GM21367 (cell line): ENCODE measurements around the gene RANBP3.

Experiments
- ATAC-seq: cut with Tn5 transposase; IDR thresholded peaks from one replicate; pipeline ENCODE4 v1.9.1; 2021; ENCODE audit not compliant: unreplicated experiment

Gene RANBP3

DNA sequence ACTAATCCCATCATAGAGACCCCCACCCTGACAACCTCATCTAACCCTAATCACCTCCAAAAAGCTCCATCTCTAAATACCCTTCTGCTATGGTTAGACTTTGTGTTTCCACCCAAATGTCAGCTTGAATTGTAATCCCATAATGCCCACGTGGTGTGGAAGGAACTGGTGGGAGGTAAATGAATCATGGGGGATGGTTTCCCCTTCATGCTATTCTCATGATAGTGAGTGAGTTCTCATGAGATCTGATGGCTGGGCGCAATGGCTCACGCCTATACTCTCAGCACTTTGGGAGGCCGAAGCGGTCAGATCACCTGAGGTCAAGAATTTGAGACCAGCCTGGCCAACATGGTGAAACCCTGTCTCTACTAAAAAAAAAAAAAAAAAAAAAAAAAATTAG, 70.7 kb downstream of the RANBP3 start:
- no peak for ATAC-seq

DNA sequence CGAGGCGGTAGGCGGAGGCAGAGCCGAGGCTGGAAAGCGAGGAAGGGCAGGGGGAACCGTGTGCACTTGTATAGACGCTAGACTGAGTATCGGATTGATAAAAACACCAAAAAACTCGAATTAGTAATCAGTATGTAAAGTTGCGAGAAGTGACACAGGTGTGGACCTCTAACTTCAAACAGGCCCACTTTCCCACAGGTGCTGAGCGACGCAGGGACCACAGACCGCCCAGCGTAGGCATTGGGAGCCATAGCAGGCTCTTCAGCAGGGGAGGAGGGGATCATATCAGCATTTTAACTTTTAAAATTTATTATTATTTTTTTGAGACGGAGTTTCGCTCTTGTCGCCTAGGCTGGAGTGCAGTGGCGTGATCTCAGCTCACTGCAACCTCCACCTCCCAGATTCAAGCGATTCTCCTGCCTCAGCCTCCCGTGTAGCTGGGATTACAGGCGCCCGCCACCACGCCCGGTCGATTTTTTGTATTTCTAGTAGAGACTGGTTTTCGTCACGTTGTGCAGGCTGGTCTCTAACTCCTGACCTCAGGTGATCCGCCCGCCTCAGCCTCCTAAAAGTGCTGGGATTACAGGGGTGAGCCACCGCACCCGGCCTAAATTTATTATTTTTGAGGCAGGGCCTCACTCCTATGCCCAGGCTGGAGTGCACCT, 72.7 kb downstream of the RANBP3 start:
- ATAC-seq, result no peak

DNA sequence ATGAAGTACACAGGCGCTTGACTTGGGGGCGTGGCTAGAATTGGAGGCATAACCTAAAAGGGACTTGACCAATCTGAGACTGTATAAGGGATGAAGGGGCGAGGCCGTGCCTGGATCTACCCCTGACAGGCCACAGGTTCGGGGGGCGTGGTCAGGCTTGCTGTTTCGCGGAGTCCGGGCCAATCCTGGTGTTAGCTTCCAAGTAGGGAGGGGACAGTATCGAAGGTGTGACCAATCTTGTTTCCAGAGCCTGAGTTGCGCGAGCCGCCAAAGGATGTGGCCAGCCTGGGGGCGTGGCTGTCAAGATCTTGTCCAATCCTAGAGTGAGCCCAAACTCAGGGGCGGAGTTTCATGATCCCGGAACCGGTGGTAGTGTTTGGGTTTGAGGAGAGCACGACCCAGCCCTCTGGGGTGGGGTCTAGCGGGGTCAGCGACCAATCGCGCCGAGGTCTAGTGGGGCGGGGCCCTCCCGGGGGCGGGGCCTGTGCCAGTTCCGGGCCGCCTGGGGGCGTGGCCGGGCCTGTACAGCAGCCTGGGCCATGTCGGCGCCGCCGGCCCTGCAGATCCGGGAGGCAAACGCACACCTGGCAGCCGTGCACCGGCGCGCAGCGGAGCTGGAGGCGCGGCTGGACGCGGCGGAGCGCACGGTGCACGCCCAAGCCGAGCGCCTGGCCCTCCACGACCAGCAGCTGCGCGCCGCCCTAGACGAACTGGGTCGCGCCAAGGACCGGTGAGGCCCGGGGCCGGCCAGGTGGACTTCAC, 73.4 kb downstream of the RANBP3 start, which contains the start of gene VMAC:
Gene VMAC (plus strand): TSS at position 521 of the 762 bp plus-strand sequence. CDS start 19 bp downstream, at position 540.
- peak; percentile 70 for ATAC-seq

DNA sequence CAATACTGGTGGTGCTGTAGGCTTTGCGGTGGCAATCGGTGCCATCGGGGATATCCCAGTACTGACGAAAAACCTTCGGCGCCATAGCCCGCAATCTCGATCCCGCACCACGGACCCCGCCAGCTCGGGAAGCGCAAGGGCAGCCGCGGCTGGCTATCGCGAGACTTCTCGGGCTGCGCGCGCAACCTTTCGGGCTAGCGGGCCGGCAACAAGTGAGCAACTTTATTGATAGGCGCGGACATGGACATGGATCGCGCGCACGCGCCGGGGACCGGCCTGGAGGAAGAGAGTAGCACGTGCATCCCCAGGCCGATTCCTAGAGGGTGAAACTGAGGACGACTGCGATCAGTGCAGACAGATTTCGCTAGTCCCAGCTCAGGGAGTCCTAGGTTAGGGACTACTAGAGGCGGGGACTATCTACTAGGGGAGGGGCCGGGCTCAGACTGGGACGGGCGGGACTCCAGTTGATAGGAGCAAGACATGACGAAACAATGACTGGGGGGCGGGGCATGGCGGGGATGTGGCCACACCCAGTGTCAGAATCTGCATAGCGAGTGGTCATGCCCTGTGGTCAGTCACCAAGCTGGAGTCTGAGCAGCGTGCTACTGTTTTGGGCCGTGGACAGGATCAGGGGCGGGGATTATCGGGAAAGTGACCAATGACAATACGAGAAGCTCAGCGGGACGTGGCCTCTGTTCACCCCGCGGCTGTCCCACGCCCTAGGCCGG, 74.2 kb downstream of the RANBP3 start, which contains the start of gene NDUFA11:
Gene NDUFA11 (minus strand): TSS at position 167 of the 728 bp plus-strand sequence. CDS start 82 bp downstream, at position 85.
- ATAC-seq, result peak; percentile 46

DNA sequence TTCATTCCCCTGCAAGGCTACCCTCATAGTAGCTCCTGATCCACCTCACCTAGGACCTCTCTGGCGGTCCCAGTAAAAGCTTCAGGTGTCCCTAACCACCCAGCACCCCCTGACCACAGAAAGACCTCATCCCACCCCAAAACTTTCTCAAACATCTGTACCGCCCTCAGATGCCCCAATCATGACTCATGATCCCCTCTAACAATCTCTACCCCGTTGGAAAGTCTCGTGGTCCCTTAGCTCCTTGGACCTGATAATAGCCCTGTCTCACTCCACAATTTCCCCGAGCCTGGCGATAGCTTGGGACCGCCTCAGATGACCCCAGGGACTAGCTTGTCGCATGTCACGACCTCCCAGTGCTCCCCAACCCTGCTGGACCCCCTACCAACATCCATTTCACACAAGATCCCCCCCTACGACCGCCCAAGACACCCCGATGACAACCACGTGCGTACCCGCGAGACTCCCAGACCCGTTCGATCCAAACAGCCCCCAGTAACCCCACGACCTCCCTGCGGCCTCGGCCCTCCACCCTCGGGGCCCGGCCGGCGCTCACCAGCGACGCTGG, 74.8 kb downstream of the RANBP3 start:
- no peak for ATAC-seq

DNA sequence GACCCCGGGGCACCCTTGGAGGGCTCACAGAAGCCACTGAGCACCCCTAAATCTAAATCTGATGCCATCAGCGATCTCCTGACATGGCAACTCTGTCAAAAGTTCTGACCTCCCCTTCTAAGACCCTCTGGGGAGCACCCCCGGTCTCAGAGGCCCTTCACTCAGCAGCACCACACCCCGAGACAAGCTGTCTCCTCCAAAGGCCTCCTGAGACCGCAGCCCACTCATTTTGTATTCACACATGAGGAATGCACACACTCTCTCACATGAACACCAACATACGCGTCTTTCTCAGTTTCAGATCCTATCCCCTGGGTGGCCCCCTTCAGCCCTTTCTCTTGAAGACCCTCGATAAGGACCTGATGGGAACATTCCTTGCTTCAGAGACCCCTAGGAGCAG, 77.0 kb downstream of the RANBP3 start:
- no peak for ATAC-seq

DNA sequence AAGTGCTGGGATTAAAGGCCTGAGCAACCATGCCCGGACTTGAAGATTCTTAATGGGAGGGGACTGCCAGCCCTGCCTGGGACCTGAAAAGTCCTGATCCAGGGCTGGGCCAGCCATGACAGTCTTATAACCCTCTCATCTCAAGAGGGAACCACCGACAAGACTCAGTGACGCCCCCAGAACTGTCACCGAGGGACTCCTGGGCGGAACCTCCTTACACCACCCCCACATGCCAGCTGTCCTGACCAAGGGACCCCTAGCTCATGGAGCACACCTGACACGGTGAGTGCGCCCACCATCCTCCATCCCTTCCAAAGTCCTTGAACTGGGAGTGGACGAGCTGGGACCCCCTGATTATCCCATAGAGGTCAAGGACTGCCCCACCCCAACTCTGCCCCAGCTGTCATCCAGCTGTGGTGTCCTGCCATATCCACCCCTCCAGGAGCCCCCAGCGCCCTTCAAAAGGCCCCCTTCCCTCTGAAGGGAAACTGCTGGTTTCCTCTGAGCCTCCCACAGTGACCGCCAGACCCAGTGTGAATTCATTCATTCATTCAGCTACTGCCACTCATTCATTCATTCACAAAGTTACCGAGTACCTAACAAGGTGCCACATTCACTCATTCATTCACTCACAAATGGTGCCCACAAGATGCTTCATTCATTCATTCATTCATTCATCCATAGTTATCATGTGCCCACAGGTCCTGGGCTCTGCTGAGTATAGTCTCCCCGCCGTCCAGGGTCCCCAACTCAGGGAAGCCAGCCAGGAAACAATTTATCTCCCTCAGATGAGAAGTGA, 78.0 kb downstream of the RANBP3 start:
- ATAC-seq, result no peak

DNA sequence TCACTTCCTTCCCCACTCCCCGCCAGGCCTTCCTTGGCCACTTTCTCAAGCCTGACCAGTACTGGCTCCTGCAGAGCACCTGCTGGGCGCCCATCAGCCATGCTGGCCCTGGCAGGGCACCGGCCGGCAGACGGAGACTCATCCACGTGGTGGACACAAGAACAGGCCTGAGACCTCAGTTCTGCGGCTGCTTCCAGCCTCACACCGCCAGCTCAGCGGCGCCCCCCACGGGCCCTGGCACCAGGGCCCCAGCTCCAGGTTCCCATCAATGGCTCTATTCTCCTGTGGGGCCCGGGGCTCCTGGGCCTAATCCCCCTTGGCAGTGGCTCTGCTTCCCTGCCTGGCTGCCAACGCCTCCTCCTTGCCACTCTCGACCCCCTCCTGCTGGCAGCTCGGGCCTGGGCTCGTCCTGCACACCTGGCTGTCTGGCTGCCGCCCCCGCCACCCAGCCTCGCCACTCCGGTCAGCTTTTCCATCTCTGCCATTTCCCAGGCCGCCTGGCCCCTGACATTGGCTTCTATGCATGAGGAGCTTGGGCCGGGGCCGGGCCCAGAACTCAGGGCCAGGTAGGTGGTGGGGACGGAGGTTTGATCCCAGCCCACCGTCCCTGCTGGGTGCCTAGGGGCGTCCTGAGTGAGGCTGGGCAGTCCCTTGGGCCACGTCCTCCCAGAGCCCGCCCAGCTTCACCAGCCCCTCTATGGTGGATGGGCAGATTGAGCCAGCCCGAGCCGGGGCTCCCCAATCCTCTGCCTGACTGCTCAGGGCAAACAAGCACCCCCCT, 80.6 kb downstream of the RANBP3 start:
- no peak for ATAC-seq

DNA sequence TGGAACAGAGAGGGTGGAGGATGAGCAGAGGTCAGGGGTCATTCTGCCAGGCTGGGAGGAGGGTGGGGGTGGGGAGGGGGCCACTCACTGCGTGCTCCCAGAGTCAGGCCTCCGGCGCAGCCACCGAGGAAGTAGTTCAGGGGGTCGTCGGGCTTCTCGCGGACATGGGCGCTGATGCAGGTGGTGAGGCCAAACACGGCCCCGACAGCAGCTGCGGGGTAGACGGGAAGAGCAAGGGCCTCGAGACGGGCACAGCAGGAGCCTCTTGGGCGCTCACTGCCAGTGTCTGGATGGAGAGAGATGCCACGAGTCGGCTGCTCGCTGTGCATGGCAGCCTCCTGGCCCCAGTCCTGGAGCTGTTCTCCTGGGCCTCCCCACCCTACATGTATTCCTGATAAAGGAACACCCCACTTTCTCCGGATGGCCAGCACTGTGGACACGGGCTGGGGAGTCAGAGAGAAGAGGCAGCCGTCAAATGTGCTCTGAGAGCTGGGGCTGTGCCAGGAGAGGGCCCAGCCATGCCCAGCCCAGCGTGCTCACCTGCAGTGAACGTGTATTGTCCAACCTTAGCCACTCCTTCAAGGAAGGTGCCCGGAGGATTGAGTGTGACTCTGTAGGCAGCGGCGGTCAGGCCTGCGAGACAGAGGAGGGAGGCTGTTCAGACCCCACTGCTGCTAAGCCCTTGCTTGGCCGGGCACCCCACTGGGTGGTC, 81.4 kb downstream of the RANBP3 start:
- no peak for ATAC-seq

DNA sequence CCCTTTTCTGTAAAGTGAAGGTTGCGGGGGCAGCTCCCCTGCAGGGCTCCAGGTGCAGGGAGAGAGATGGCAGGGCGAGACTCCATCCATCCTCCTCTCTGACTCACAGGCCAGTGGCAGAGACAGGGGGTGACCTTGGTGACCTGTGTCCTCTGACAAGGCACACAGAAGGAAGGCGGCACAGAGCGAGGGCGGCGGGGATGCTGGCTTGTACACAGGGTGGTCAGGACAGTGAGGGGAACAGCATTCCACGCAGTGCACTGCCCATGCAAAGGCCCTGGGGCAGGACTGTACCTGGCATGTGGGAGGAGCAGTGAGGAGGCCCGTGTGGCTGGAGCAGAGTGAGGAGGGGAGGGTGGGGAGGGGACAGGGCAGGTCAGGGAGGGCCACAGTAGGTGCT, 82.0 kb downstream of the RANBP3 start:
- ATAC-seq, result no peak

DNA sequence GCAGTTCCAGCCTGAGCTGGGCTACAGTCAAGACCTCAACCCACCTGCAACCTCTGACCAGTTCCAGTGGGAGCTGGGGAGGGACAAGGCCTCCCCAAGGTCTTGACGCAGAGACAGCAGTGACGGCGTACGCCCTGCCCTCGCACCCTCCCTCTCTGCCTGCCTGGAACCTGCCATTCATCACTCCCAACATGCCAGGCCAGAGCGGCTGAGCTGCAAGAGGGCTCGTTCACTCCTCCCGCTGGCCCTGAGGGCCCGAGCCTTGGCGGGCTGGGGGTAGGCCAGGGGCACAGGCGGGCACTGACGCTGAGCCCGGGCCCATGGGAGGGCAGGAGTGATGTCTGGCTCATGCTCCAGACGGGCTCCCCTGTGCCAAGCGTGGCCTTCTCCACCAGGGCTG, 82.5 kb downstream of the RANBP3 start:
- ATAC-seq, result no peak

DNA sequence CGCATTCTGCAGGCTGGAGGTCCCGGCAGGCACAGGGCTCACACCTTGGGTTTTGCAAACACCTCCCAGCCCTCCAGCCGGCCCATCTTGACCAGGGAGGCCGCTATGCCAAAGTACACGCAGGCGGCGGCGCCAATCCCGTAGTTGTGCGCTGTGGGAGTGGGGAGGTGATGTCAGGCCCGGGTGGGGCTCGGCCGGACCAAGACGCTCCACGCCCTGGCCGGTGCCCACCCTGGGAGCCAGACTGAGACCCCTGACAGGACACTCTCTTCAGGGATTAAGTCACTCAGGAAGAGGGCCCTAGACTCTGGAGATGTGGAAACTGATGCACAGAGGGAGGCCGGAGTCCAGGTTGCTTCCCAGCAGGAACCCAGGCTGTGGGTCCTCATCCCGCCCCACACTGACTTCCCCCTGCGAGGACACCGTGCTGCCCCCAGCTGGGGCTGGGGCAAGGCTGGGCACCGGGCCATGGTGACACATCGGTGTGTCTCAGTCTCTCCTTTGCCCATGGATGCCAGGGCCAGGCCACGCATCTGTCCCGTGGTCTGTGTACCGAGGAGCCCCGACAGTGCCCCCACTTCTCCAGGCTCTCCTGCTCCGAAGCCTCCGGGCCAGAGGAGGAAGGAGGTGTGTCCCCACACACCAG, 83.1 kb downstream of the RANBP3 start:
- ATAC-seq, result no peak

DNA sequence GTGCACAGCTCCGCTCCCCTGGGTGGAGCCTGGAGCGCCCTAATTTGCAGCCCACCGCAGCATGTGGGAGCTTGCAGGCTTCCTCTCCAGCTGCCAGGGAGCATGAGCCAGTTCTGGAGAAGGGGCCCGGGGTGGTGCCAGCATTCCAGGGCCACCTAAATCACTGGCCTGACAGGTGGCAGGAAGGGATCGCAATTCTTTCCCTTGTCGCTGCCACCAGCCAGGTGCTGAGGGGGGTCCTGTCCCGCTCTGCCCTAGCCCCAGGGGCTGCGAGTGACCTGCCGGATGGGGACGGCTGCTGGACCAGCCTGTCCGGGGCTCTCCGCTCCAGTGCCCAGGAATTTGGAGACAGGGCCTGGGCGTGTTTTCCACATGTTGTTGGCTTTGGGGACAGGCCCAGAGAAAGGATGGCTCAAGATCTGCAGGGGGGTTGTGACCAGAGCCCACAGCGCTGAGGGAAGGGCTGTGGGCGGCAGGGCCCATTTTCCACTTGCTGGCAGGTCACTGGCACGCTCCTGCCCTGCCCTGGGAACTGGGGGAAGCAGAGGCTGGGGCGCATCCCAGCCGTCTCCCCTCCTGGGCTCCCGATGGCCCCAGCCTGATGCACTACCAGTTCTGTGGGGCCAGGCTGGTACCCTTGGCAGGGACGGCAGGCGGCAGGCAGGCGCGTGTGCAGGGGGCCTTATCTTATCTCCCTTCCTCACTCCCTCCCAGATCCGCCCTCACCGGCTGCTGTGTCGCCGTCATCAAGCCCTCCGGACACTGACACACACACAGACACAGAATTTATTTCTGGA, 83.8 kb downstream of the RANBP3 start:
- ATAC-seq, result no peak

DNA sequence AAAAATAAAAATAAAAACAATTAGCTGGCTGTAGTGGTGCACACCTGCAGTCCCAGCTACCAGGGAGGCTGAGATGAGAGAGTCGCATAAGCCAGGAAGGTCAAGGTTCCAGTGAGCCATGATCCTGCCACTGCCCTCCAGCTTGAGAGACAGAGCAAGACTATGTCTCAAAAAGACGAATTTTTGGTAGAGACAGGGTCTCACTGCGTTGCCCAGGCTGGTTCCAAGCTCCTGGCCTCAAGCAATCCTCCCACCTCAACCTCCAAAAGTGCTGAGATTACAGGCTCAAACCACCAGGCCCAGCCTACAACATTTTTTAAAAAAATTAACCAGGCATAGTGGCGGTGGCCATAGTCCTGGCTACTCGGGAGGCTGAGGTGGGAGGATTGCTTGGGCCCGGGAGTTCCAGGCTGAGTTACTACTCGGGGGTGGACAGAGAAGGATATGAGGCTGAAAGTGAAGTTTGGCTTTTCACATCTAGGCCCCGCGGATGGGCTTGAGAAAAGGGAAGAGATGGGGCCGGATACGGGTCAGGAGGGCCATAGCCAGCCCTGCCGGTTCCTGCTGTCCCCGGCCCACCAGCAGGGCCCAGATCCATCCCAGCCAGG, 84.5 kb downstream of the RANBP3 start:
- no peak for ATAC-seq

DNA sequence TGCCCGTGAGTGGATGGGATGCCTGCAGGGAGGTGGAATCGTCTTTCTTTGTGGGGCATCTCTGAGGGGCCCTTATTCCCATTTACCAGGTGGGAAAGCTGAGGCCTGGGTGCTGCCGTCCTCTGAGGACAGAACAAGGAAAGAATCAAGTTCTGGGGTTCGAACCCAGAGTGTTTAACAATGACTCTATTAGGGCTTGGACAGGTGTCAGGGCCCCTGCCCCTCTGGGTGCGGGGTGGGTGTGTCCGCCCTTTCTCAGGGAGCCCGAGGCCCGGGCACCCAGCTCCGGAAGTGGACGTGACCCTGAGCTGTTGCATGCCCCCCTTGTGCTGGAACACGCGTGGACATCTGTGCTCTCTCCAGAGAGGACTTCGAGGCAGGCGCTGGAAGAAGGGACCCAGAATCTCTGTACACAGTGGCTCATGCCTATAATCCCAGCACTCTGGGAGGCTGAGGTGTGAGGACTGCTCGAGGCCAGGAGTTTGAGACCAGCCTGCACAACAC, 85.1 kb downstream of the RANBP3 start:
- ATAC-seq, result no peak

DNA sequence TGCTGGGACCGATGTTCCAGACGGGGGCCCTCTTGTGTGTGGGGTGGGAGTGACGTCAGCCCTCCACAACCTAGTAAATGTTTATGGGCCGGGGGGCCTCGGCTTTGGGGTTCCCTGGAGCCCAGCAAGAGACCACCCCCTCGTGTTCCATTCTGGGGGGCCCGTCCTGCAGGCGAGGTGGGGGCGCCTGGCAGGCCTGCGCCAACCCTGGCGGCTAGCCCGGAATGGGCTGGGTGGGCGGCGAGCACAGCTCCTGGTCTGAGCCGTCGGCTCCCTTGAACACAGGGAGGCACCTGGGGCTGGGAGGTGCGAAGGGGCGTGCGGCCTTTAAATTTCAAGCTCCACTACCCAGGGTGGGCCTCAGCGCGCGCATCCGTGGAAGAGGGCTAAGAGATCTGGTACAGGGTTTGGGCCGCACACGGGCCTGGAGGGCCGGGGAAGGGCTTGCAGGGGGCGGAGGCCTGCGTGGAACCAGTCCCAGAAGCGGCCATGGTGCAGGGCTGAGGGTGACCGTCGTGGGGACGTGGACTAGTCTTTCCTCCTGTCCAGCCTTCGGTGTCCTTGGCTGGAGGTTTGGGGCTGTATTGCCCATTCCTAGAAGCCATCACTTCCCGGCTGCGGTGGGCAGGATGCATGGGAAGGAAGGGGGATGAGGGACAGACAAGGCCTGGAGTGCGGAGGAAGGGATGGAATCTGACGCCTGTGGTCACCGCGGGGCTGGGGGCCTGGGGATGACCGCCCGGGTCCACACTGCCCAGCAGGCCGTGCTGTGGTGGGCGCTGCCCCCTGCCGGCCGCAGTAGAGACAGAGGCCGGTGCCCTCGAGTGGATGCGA, 85.8 kb downstream of the RANBP3 start:
- no peak for ATAC-seq
